ENCODE data around the gene PPP1R37.

Gene PPP1R37

GRCh38 chr19:45156751-45157150 is 63.8 kb downstream of the PPP1R37 start:
- DNase-seq = no peak

GRCh38 chr19:45158503-45159209 is 65.7 kb downstream of the PPP1R37 start:
- no peak for DNase-seq

GRCh38 chr19:45159210-45159970 is 66.4 kb downstream of the PPP1R37 start:
- DNase-seq = no peak

DNA sequence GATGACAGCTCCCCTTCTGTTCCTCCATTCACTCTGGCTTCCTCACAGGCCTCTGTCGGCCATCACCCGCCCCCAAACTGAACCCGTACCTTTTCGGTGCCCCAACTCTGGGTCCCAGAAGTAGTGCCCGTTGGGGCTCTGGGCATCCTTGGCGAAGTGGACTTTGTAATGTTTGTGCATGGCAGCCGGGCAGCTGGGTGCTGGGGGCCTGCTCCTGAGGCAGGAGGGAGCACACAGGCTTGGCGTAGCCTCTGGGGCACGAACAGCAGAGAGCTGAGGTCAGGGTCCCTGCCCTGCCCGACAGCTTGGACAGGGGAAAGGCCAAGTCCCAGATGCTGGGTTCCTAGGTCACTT is 67.0 kb downstream of the PPP1R37 start:
- DNase-seq = no peak

DNA sequence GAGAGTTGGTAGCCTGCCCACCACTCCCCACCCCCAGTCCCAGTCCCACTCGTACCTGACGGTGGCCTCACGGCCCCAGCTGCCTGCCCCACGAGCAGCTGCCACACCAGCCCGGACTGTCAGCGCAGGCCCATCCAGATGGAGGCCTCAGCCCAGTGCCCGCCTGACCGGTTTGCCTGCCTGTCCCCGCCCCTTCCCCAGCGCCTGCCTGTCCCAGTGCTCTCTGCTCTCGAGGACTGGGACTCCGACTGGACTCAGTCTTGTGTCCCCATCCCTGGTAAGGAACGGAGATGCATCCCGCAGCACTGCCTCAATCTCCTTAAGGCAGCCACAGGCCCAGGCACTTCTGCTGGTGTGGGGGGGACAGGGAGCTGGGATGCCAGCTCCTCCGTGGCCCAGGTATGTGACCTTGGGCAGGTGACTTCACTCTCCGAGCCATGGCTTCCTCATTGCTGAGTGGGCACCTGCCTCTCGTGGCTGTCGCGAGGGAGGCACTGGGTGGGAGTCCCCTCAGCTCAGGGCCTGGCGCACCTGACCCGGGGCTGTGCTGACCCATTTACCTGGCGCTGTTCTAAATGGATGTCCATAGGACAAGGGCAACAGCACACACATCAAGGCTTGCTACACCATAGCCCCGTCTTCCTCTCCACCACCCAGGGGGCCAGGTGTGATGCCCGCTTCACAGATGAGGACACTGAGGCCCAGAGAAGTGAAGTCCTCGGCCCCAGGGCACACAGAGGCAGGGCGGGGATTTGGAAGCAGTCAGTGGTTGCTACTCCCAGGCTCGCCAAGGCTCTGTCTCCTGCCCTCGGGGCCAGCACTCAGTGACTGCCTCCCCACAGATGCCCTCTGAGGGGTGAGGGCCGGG is 68.1 kb downstream of the PPP1R37 start, which contains the start of gene NKPD1:
Gene NKPD1, minus strand, starts transcription at position 113 of the 868 bp plus-strand sequence. CDS start 832 bp downstream, outside the sequence.
- no peak for DNase-seq

DNA sequence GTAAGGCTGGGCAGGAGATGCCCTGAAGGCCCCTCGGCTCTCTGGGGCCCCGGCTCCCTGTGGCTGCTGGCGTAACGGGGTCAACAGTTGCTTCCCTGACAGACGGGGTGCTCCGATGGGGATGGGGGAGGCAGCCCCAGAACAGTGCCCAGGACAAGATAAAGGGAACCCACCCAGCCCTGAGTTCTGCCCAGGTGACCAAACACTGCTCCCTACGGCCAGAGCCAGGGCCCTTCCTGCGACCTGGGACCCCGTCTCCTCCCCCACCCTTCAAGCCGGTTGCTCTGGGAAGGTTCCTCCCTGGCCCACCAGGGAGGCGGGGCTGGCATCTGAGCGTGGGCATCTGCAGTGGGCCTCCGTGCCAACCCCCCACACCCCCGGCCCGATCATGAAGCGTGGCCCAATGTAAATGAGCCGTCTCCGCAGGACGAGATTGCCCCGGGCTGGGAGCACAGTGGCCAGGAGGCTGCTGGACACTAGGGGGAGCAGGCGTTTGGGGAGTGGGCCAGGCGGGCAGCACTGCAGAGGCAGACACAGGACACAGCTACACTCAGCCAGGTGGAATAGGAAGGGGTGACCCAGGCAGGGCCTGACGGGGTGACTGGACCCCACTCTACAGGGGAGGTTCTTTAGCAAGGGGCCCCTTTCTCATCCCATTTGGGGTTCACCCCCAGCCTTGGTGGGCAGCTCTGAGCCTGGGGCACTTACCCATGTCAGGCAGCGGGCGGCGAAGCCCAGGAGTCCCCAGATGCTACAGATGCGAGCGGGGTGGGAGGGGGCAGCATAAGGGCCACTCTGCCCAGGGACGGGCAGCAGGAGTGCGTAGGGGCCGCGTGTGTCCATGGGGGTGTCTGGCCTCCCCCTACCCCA is 69.0 kb downstream of the PPP1R37 start:
- no peak for DNase-seq

GRCh38 chr19:45162608-45163143 is 69.7 kb downstream of the PPP1R37 start:
- DNase-seq = no peak

- no peak for DNase-seq
These were observed 70.2 kb downstream of the PPP1R37 start for GRCh38 chr19:45163156-45163555.

GRCh38 chr19:45163751-45164460 is 70.9 kb downstream of the PPP1R37 start:
- DNase-seq = no peak

- no peak for DNase-seq
These were observed 71.8 kb downstream of the PPP1R37 start for GRCh38 chr19:45164577-45165335.

- no peak for DNase-seq
These were observed 73.8 kb downstream of the PPP1R37 start for GRCh38 chr19:45166723-45167252.

DNA sequence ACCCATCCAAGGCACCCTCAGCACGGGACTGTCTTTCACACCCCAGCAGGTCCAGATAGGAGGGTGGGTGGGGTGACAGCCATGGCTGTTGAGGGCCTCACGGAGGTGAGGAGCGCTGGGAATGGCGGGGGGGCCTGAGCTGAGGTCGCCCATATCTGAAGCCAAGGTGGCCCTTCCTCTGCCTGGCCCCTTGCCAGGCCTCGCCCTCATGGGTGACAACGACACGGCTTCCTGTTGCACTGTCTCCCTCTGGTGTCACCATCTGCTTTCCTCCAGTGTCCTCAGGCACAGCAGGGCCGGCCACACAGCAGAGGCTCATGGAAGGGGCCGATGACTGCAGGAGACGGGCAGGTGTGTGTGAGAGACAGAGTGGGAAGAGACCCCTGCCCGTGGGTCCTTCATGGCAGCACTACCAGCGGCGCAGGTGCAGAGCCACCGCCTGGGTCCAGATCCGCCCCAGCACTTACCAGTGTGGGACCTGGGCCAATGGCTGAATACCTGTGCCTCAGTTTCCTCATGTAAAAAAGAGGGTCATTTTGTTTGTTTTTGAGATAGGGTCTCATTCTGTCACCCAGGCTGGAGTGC is 75.9 kb downstream of the PPP1R37 start:
- no peak for DNase-seq

- DNase-seq = no peak
These were observed 76.6 kb downstream of the PPP1R37 start for GRCh38 chr19:45169602-45170001.

DNA sequence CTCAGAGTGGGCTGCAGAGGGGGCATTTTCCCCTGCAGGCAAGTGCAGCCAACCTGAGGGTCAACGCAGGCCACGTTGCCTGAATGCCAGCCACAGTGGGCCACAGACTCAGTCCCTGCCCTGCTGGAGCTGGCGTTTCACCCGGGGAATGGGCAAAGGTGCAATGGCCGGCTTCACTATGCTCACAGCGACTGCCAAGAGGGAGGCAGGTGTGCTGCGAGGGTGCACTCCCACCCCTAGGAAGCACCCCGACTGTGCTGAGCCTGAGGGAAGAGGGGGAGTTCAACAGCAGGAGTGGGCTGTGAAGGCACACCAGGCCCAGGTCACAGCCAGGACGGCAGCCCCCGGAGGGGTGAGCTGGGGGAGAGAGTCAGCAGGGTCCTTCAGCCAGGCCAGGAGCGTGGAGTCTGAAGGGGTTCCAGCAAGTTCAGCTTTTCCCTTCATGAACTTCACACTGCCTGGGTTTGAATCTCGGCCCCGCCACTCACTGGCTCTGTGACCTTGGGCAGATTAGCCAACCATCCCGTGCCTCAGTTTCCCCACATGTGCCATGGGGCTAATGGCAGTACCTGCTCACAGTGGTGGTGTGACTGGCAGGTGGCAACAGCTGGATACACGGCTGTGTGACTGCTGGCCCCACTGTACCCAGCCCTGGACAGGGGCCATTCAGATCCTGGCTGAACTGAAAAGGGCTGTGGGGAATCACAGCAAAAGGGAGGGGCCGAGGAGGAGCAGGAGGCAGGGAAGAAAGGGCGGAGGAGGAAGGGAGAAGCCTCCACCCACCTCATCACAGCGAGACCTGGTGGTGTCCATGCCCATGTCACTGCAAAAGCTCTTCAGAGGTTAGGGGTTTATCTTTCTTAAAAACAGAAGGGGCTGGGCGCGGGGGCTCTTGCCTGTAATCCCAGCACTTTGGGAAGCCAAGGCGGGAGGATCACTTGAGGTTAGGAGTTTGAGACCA is 77.4 kb downstream of the PPP1R37 start:
- no peak for DNase-seq

DNA sequence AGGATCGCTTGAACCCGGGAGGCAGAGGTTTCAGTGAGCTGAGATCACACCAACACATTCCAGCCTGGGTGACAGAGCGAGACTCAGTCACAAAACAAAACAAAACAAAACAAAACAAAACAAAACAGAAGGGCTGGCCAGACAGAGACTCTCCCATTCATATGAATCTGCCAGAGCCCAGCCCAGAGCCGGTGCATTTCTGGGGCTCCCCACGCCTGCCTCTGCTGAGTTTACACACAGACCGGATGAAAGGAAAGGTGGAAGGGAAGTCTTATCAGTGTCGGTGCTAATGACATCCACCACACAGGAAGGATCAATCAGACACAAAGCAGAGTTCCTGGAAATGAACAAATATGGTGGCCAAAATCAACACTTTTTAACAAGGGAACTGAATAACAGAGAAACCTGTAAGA is 78.2 kb downstream of the PPP1R37 start:
- no peak for DNase-seq

- DNase-seq = peak; percentile 11
These were observed 79.2 kb downstream of the PPP1R37 start for GRCh38 chr19:45172173-45172572.

GRCh38 chr19:45172611-45173208 is 79.7 kb downstream of the PPP1R37 start:
- DNase-seq = no peak

GRCh38 chr19:45173816-45174215 is 80.8 kb downstream of the PPP1R37 start:
- no peak for DNase-seq
